Measurements from ENCODE around the gene QPRT. TPM values are rescaled to one million over a fixed set of nuclear protein-coding genes. Genes with fewer than 3 reads are reported as not detected.

Gene QPRT
- total and polyA plus RNA-seq, 2 of the 13 experiments (the other 11 are each of a cell fraction or from before 2014, with no cell fraction given): 130 to 218 TPM

- no peak for TF ChIP-seq THAP8 (CRISPR knock-in tag; IDR thresholded peaks at IDR 0.05; ENCODE audit: borderline replicate concordance)
- no peak for TF ChIP-seq SNAPC2 (CRISPR knock-in tag; IDR thresholded peaks at IDR 0.05)
- TF ChIP-seq ZNF292 (CRISPR knock-in tag; IDR thresholded peaks at IDR 0.05; ENCODE audit: borderline replicate concordance, low read depth): 0 out of 2 replicates have a peak, but pooled peaks have one; percentile 20
- no peak for TF ChIP-seq RBM39 (IDR thresholded peaks at IDR 0.05; ENCODE audit: low read depth, low read length, poor library complexity, severe bottlenecking)
- TF ChIP-seq RXRB (CRISPR knock-in tag; IDR thresholded peaks at IDR 0.05; ENCODE audit: borderline replicate concordance): peak; percentile 18; the same call in 1 of the 2 replicates
- TF ChIP-seq MXD4 (CRISPR knock-in tag; IDR thresholded peaks at IDR 0.05): no peak
- no peak for TF ChIP-seq ZBTB7A (CRISPR knock-in tag; IDR thresholded peaks at IDR 0.05)
- TF ChIP-seq MLLT10 (CRISPR knock-in tag; IDR thresholded peaks at IDR 0.05): no peak
- TF ChIP-seq, protein P1, sequence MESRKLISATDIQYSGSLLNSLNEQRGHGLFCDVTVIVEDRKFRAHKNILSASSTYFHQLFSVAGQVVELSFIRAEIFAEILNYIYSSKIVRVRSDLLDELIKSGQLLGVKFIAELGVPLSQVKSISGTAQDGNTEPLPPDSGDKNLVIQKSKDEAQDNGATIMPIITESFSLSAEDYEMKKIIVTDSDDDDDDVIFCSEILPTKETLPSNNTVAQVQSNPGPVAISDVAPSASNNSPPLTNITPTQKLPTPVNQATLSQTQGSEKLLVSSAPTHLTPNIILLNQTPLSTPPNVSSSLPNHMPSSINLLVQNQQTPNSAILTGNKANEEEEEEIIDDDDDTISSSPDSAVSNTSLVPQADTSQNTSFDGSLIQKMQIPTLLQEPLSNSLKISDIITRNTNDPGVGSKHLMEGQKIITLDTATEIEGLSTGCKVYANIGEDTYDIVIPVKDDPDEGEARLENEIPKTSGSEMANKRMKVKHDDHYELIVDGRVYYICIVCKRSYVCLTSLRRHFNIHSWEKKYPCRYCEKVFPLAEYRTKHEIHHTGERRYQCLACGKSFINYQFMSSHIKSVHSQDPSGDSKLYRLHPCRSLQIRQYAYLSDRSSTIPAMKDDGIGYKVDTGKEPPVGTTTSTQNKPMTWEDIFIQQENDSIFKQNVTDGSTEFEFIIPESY (CRISPR knock-in tag; IDR thresholded peaks at IDR 0.05): 0 out of 2 replicates have a peak, but pooled peaks have one; percentile 28
- TF ChIP-seq ZNF441 (CRISPR knock-in tag; IDR thresholded peaks at IDR 0.05; ENCODE audit: borderline replicate concordance): no peak
- no peak for TF ChIP-seq MXD1 (CRISPR knock-in tag; IDR thresholded peaks at IDR 0.05)
- TF ChIP-seq, protein P2, sequence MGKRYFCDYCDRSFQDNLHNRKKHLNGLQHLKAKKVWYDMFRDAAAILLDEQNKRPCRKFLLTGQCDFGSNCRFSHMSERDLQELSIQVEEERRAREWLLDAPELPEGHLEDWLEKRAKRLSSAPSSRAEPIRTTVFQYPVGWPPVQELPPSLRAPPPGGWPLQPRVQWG (CRISPR knock-in tag; IDR thresholded peaks at IDR 0.05; ENCODE audit: borderline replicate concordance, low read depth): no peak
- no peak for TF ChIP-seq CREB1 (IDR thresholded peaks at IDR 0.05)
- no peak for TF ChIP-seq CREB1 (CRISPR knock-in tag; IDR thresholded peaks at IDR 0.05)
- TF ChIP-seq ZNF3 (CRISPR knock-in tag; IDR thresholded peaks at IDR 0.05): peak; percentile 96
- TF ChIP-seq NFKBIZ (CRISPR knock-in tag; IDR thresholded peaks at IDR 0.05): no peak
- TF ChIP-seq ZNF746 (CRISPR knock-in tag; IDR thresholded peaks at IDR 0.05): no peak
- peak; percentile 32; the same call in 1 of the 2 replicates for TF ChIP-seq HOXA3 (CRISPR knock-in tag; IDR thresholded peaks at IDR 0.05)
- TF ChIP-seq ZSCAN9 (CRISPR knock-in tag; IDR thresholded peaks at IDR 0.05; ENCODE audit: borderline replicate concordance): no peak
- peak; percentile 93 for TF ChIP-seq ZNF362 (CRISPR knock-in tag; IDR thresholded peaks at IDR 0.05; ENCODE audit: borderline replicate concordance)
- TF ChIP-seq ZNF678 (CRISPR knock-in tag; IDR thresholded peaks at IDR 0.05): no peak
- TF ChIP-seq SAFB2 (CRISPR knock-in tag; IDR thresholded peaks at IDR 0.05; ENCODE audit: borderline replicate concordance, low read depth): no peak
- TF ChIP-seq ZNF136 (CRISPR knock-in tag; IDR thresholded peaks at IDR 0.05; ENCODE audit: low read depth): no peak
- no peak for TF ChIP-seq NR3C1 (CRISPR knock-in tag; IDR thresholded peaks at IDR 0.05)
- no peak for TF ChIP-seq ZNF124 (CRISPR knock-in tag; IDR thresholded peaks at IDR 0.05)
- peak; percentile 32; the same call in 1 of the 2 replicates for TF ChIP-seq RARA (CRISPR knock-in tag; IDR thresholded peaks at IDR 0.05)
- TF ChIP-seq CBX2 (IDR thresholded peaks at IDR 0.05; ENCODE audit: low read depth, low read length): no peak
- TF ChIP-seq CBX2 (CRISPR knock-in tag; IDR thresholded peaks at IDR 0.05; ENCODE audit: low read depth): no peak
Measured at GRCh38 chr16:29720703-29721102, 41.7 kb downstream of the QPRT start (continued).
